Stimulated activated CD8-positive, alpha-beta memory T cell treated with anti-CD3 and anti-CD28 coated beads, Interleukin-12 subunit alpha, Interleukin-12 subunit beta, amount 100 ng/mL, for 24 hours (primary cell): ENCODE measurements around the gene PILRB.
"Not testable (repeated sequence)": the region's sequence is repeated elsewhere in the genome, so short reads cannot be mapped to it uniquely, and the experiment has no call there.

Experiments
- DNase-seq: peaks from one replicate; pipeline ENCODE4 v3.0.0-alpha.2; 2020; ENCODE audit errors: extremely low read depth

Gene PILRB

GRCh38 chr7:100356416-100357068 is 1.4 kb upstream of the PILRB start:
- no peak for DNase-seq

DNA sequence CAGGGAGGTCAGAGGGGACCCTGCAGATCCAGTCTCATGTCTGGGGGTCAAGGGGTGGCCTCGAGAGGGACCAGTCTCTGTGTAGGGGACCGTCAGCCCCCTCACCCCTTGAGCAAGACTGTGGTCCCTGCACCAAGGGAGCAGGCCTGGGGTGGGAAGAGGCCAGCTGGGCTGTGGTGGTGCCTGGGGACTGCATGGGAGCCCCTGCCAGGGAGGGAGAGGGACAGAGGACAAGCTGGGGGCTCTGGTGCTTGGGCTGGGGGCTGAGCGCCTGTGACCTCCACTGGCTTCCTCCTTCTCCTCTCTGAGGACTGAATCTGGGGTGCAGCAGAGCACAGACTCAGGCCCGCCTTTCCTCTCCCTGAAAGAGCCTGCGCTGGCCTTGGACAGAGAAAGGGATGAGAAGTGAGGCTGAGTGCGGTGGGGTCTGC is 771 bp upstream of the PILRB start:
- DNase-seq, result no peak

- no peak for DNase-seq
These were observed 918 bp downstream of the PILRB start for GRCh38 chr7:100358857-100359212.

GRCh38 chr7:100360135-100360854 is 2.4 kb downstream of the PILRB start:
- DNase-seq, result no peak

- no peak for DNase-seq
These were observed 5.2 kb downstream of the PILRB start for GRCh38 chr7:100363098-100363497.

- not testable (repeated sequence) for DNase-seq
These were observed 5.9 kb downstream of the PILRB start for GRCh38 chr7:100363797-100364196.

DNA sequence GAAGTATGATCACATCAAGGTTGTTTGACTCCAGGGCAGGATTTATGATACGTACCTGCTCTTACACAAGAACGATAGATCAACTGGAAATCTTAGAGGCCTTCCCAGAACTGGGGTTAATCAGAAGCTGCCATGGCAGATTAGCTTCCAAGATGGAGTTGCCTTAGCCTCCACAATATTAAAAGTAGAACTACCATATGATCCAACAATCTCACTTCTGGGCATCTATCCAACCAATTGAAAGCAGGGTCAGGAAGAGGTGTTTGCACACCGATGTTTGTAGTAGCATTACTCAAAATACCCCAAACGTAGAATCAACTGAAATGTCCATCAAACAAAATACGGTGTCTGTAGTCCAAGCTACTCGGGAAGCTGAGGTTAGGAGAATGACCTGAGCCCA is 6.6 kb downstream of the PILRB start:
- no peak for DNase-seq

DNA sequence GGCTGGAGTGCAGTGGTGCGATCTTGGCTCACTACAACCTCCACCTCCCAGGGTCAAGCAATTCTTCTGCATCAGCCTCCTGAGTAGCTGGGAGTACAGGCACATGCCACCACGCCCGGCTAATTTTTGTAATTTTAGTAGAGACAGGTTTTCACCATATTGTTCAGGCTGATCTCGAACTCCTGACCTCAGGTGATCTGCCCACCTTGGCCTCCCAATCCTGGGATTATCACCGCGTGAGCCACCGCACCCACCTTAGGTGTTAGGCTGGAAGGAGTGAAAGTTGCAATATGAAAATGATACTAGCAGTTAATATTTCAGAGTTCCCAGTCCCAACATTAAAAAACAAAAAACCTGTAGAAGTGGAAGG is 8.1 kb downstream of the PILRB start:
- not testable (repeated sequence) for DNase-seq

- no peak for DNase-seq
These were observed 8.7 kb downstream of the PILRB start for GRCh38 chr7:100366411-100367250.

- no peak for DNase-seq
These were observed 9.3 kb downstream of the PILRB start for GRCh38 chr7:100367251-100367620.

- no peak for DNase-seq
These were observed 10.0 kb downstream of the PILRB start for GRCh38 chr7:100367676-100368613.

GRCh38 chr7:100369105-100369504 is 11.2 kb downstream of the PILRB start:
- no peak for DNase-seq

DNA sequence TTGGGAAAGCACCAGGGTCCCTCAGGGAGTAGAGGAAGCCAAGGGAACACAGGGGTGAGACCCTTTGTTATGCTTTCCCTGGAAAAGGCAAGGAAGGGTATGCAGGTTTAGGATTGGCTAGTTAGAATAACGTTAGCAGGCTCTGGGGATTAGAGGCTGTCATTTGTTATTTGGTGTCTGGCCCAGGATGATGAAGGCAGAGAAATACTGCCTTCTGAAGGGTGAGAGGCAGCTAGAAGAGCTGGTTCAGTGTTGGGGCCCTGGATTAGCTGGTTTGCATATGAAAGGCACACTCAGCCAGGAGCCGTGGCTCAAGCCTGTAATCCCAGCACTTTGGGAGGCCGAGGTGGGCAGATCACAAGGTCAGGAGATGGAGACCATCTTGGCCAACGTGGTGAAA is 12.4 kb downstream of the PILRB start:
- no peak for DNase-seq

GRCh38 chr7:100370746-100371145 is 12.8 kb downstream of the PILRB start:
- DNase-seq, result no peak

GRCh38 chr7:100371561-100372171 is 13.7 kb downstream of the PILRB start:
- no peak for DNase-seq

GRCh38 chr7:100372256-100372655 is 14.3 kb downstream of the PILRB start:
- DNase-seq, result no peak

DNA sequence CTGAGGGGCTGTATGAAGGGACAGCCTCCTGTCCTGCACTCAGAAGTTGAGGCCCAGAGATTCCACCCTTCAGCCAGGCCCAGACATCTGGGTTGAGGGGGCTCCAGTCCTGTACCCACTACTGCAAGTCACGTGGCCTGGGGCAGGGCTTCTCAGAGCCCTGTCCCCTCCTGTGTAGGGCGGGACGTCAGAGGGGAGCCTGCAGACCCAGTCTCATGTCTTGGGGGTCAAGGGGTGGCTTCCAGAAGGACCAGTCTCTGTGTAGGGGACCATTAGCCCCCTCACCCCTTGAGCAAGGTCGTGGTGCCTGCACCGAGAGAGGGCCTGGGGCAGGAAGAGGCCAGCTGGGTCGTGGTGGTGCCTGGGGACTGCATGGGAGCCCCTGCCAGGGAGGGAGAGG is 14.8 kb downstream of the PILRB start:
- no peak for DNase-seq

DNA sequence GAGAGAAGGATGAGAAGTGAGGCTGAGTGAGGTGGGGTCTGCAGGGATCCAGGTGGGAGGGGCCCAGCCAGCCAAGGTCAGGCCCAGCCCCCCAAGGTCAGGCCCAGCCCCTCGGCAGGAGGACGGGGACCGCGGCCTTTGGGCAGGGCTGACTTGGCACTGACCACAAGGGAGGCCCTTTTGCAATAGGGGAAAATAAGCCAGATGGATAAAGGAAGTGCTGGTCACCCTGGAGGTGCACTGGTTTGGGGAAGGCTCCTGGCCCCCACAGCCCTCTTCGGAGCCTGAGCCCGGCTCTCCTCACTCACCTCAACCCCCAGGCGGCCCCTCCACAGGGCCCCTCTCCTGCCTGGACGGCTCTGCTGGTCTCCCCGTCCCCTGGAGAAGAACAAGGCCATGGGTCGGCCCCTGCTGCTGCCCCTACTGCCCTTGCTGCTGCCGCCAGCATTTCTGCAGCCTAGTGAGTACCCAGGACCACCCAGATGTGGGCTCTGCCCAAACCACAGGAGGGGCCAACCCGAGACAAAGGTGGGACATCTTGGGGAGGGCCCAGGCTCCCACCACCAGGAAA is 15.4 kb downstream of the PILRB start, which contains the start of gene PILRA:
Gene PILRA, plus strand, starts transcription at position 227 of the 571 bp plus-strand sequence. Its CDS starts 170 bp downstream, at position 397.
- DNase-seq, result no peak

GRCh38 chr7:100373870-100374598 is 16.1 kb downstream of the PILRB start:
- DNase-seq, result not testable (repeated sequence)

DNA sequence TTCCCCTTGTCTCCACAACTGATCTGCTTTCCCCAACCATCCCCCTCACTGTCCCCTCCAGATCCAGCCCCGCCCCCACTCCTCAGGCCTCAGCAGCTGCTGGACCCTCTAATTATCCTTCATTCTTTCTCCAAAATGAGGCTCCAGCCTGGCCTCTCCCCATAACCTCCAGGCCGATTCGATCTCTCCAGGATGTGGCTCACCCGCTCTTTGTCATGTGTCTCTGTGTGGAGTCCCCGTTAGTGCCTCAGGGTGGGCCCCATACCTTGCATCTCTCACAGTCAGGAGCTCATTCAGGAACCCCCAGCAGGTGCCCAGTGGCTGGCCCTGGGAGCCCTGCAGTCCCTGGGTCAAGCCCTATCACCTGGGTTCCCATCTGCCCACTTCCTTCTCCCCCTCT is 16.7 kb downstream of the PILRB start:
- no peak for DNase-seq
